Measurements from ENCODE around the gene DYDC2.

Gene DYDC2

GRCh38 chr10:80365510-80365909 lies 8.9 kb downstream of the DYDC2 start:
- Histone ChIP-seq H3K27me3 (replicated peaks; ENCODE audit: insufficient read depth, low read length) (no peaks in the 10 kb centered on the region), H3K9ac (ENCODE audit: low read length) (no peak overlapping the region), H3K79me2 (ENCODE audit: low read length) (no peaks in the 10 kb centered on the region), H3K4me3 (ENCODE audit: low read length) (no peak overlapping the region), H3K9me3 (replicated peaks; ENCODE audit: insufficient read depth, low read length) (no peaks in the 10 kb centered on the region), H3F3A (ENCODE audit: insufficient read depth, low read length) (no peaks in the 10 kb centered on the region), H3K4me2 (ENCODE audit: low read depth, low read length) (no peak overlapping the region), H2AFZ (ENCODE audit: low read length) (no peak overlapping the region), H3K4me1 (ENCODE audit: low read length) (no peaks in the 10 kb centered on the region), H3K9me2 (replicated peaks; ENCODE audit: insufficient read depth, low read length) (no peaks in the 10 kb centered on the region), H4K20me1 (ENCODE audit: insufficient read depth, low read length) (no peaks in the 10 kb centered on the region), H3K27ac (ENCODE audit: low read length) (no peak overlapping the region), H3K36me3 (replicated peaks; ENCODE audit: insufficient read depth, low read length) (no peaks in the 10 kb centered on the region)
- no peak for DNase-seq
- TF ChIP-seq CTCF (IDR thresholded peaks at IDR 0.05; ENCODE audit: low read length) (no peak), EZH2 (optimal IDR thresholded peaks at IDR 0.05; ENCODE audit: low read depth, low read length) (no peak), EZH2phosphoT487 (IDR thresholded peaks at IDR 0.05; ENCODE audit: low read length) (no peak)

DNA sequence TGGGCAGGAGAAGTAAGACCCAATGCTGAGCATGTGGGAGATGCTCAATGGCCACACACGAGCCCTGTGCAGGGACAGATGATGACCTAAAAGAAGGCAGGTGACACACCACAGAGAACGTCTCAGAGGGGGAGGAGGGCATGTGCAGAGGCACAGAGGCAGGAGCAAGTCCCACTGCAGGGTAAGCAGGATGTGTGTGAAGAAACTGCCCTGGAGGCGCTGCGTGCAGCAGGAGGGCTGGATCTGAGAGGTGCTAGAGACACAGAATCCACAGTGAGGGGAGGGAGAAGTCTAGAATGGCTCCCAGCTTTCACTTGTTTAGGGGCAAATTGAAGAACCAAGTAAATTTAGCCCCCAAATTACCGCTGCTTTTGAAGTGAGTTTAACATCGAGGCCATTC lies 14.9 kb downstream of the DYDC2 start:
- TF ChIP-seq EZH2phosphoT487 (IDR thresholded peaks at IDR 0.05; ENCODE audit: low read length) (no peak), CTCF (IDR thresholded peaks at IDR 0.05; ENCODE audit: low read length) (no peak), EZH2 (optimal IDR thresholded peaks at IDR 0.05; ENCODE audit: low read depth, low read length) (no peak)
- no peak overlapping the region for H3K27ac ChIP-seq (ENCODE audit: low read length)

GRCh38 chr10:80372675-80373074 lies 16.1 kb downstream of the DYDC2 start:
- DNase-seq = no peak
- Histone ChIP-seq H3F3A (ENCODE audit: insufficient read depth, low read length) (no peaks in the 10 kb centered on the region), H2AFZ (ENCODE audit: low read length) (no peak overlapping the region), H3K4me2 (ENCODE audit: low read depth, low read length) (no peak overlapping the region), H4K20me1 (ENCODE audit: insufficient read depth, low read length) (no peaks in the 10 kb centered on the region), H3K79me2 (ENCODE audit: low read length) (no peaks in the 10 kb centered on the region), H3K27ac (ENCODE audit: low read length) (no peak overlapping the region), H3K4me1 (ENCODE audit: low read length) (no peaks in the 10 kb centered on the region), H3K9ac (ENCODE audit: low read length) (no peak overlapping the region), H3K27me3 (replicated peaks; ENCODE audit: insufficient read depth, low read length) (no peaks in the 10 kb centered on the region), H3K9me2 (replicated peaks; ENCODE audit: insufficient read depth, low read length) (no peaks in the 10 kb centered on the region), H3K9me3 (replicated peaks; ENCODE audit: insufficient read depth, low read length) (no peaks in the 10 kb centered on the region), H3K36me3 (replicated peaks; ENCODE audit: insufficient read depth, low read length) (no peaks in the 10 kb centered on the region), H3K4me3 (ENCODE audit: low read length) (no peak overlapping the region)
- TF ChIP-seq EZH2phosphoT487 (IDR thresholded peaks at IDR 0.05; ENCODE audit: low read length) = no peak

More for the DNA sequence above, 14.9 kb downstream of the DYDC2 start:
- H3F3A ChIP-seq (ENCODE audit: insufficient read depth, low read length) = no peaks in the 10 kb centered on the region
- DNase-seq = no peak
- no peaks in the 10 kb centered on the region for H3K36me3 ChIP-seq (replicated peaks; ENCODE audit: insufficient read depth, low read length)
- no peaks in the 10 kb centered on the region for H4K20me1 ChIP-seq (ENCODE audit: insufficient read depth, low read length)
- H3K4me1 ChIP-seq (ENCODE audit: low read length) = no peaks in the 10 kb centered on the region
- no peaks in the 10 kb centered on the region for H3K79me2 ChIP-seq (ENCODE audit: low read length)
- no peak overlapping the region for H2AFZ ChIP-seq (ENCODE audit: low read length)
- no peaks in the 10 kb centered on the region for H3K27me3 ChIP-seq (replicated peaks; ENCODE audit: insufficient read depth, low read length)
- no peak overlapping the region for H3K9ac ChIP-seq (ENCODE audit: low read length)
- H3K4me3 ChIP-seq (ENCODE audit: low read length) = no peak overlapping the region
- no peak overlapping the region for H3K4me2 ChIP-seq (ENCODE audit: low read depth, low read length)
- H3K9me3 ChIP-seq (replicated peaks; ENCODE audit: insufficient read depth, low read length) = no peaks in the 10 kb centered on the region
- H3K9me2 ChIP-seq (replicated peaks; ENCODE audit: insufficient read depth, low read length) = no peaks in the 10 kb centered on the region

GRCh38 chr10:80373502-80373901 lies 16.9 kb downstream of the DYDC2 start:
- no peaks in the 10 kb centered on the region for H3K4me1 ChIP-seq (ENCODE audit: low read length)
- H3K27me3 ChIP-seq (replicated peaks; ENCODE audit: insufficient read depth, low read length) = no peaks in the 10 kb centered on the region
- H3K9me3 ChIP-seq (replicated peaks; ENCODE audit: insufficient read depth, low read length) = no peaks in the 10 kb centered on the region
- no peaks in the 10 kb centered on the region for H4K20me1 ChIP-seq (ENCODE audit: insufficient read depth, low read length)
- H3K36me3 ChIP-seq (replicated peaks; ENCODE audit: insufficient read depth, low read length) = no peaks in the 10 kb centered on the region
- H2AFZ ChIP-seq (ENCODE audit: low read length) = no peak overlapping the region
- H3K4me2 ChIP-seq (ENCODE audit: low read depth, low read length) = no peak overlapping the region
- no peak for TF ChIP-seq EZH2phosphoT487 (IDR thresholded peaks at IDR 0.05; ENCODE audit: low read length)
- no peaks in the 10 kb centered on the region for H3F3A ChIP-seq (ENCODE audit: insufficient read depth, low read length)
- H3K79me2 ChIP-seq (ENCODE audit: low read length) = no peaks in the 10 kb centered on the region
- no peaks in the 10 kb centered on the region for H3K9me2 ChIP-seq (replicated peaks; ENCODE audit: insufficient read depth, low read length)
- DNase-seq = no peak
- no peak overlapping the region for H3K27ac ChIP-seq (ENCODE audit: low read length)
- no peak overlapping the region for H3K9ac ChIP-seq (ENCODE audit: low read length)
- no peak overlapping the region for H3K4me3 ChIP-seq (ENCODE audit: low read length)

Data from MM.1S (cell line).